ENCODE measurements around the gene CDK6. TPM values are rescaled to one million over a fixed set of nuclear protein-coding genes. Genes with fewer than 3 reads are reported as not detected.

The CDK6 gene
- total and polyA plus RNA-seq, 2 experiments from 2014 or later: 17.8 to 61.5 TPM

DNA sequence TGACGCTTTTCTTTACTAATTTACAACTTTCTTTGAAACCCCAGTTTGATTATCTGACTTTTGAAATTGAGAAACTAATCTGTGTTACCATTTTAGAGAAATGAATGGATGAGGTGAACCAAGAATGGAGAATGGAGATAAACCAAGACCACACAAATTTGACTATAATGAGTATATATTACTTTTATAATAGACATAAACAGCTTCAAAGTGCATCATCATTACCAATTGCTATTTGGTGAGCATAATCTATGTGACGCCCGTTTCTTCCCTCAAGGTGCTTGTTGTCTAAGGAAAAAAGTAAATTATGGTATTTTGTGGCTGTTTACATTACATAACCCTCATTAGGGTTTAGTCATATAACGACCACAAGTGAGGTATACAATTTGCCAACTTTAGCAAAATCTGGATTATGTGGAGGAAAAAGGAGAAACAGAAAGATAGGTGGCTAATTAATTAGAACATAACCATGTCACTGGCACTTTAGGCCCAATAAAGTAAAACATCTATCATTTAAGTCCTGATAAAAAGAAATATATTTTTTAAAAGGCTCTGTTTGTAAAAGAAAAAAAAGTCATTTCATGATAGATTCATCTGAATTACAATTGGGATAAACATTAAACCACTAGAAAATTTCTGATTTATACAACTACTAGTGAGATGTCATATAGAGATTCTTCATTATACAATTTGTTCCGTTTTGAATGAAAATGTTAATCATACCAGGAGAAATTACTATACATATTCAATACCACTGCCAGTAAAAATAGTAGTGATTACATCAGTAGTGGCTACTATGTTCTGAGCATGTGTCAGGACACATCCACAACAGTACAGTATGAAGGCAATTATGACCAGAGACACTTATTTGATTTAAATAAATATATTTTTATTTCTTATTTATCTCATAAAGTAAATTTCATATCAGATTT is 128.0 kb downstream of the CDK6 start:
- Histone ChIP-seq H3K27ac (no peak overlapping the region), H2AFZ (no peak overlapping the region), H3K9me3 (ENCODE audit: low read depth) (no peaks in the 10 kb centered on the region), H3K4me3 (no peak overlapping the region), H3K9ac (no peak overlapping the region), H4K20me1 (ENCODE audit: insufficient read depth) (no peaks in the 10 kb centered on the region), H3K9me2 (ENCODE audit: insufficient read depth) (no peaks in the 10 kb centered on the region), H3K4me1 (ENCODE audit: insufficient read depth) (peaks cover 4% of the 10 kb centered on the region; the same call in 1 of the 2 replicates), H3F3A (ENCODE audit: insufficient read depth) (no peaks in the 10 kb centered on the region), H3K27me3 (replicated peaks; ENCODE audit: insufficient read depth) (no peaks in the 10 kb centered on the region), H3K4me2 (ENCODE audit: unreplicated experiment) (no peak overlapping the region), H3K36me3 (ENCODE audit: low read depth) (peaks cover 16% of the 10 kb centered on the region; the same call in 1 of the 2 replicates), H3K79me2 (ENCODE audit: insufficient read depth) (peaks cover 97% of the 10 kb centered on the region)
- DNase-seq: no peak
- WGBS, 2 experiments (ENCODE audit: low coverage in 1 of 2, low lambda C conversion rate in 2 of 2, missing lambda C conversion rate in 2 of 2): 88 to 91% methylated on average over 5 of the region's 5 CpGs
- TF ChIP-seq EZH2 (IDR thresholded peaks at IDR 0.05; ENCODE audit: insufficient read depth, poor library complexity, severe bottlenecking): no peak
- no peak for TF ChIP-seq EZH2phosphoT487 (IDR thresholded peaks at IDR 0.05; ENCODE audit: insufficient read depth, low read depth)
- in situ Hi-C loops (cut with MboI): no loop called here

- TF ChIP-seq EZH2 (IDR thresholded peaks at IDR 0.05; ENCODE audit: insufficient read depth, poor library complexity, severe bottlenecking) (no peak), EZH2phosphoT487 (IDR thresholded peaks at IDR 0.05; ENCODE audit: insufficient read depth, low read depth) (no peak)
- no peak overlapping the region for H3K27ac ChIP-seq
- H3K4me3 ChIP-seq: no peak overlapping the region
- H3K27me3 ChIP-seq (replicated peaks; ENCODE audit: insufficient read depth): no peaks in the 10 kb centered on the region
- H3K9me2 ChIP-seq (ENCODE audit: insufficient read depth): no peaks in the 10 kb centered on the region
- peaks cover 97% of the 10 kb centered on the region for H3K79me2 ChIP-seq (ENCODE audit: insufficient read depth)
- H3K9me3 ChIP-seq (ENCODE audit: low read depth): no peaks in the 10 kb centered on the region
- DNase-seq: no peak
- 98% methylated on average over 3 of the region's 3 CpGs for WGBS, 2 experiments (ENCODE audit: low coverage in 1 of 2, low lambda C conversion rate in 2 of 2, missing lambda C conversion rate in 2 of 2)
- no peaks in the 10 kb centered on the region for H4K20me1 ChIP-seq (ENCODE audit: insufficient read depth)
- in situ Hi-C loops (cut with MboI): no loop called here
- H3F3A ChIP-seq (ENCODE audit: insufficient read depth): no peaks in the 10 kb centered on the region
- no peak overlapping the region for H3K9ac ChIP-seq
- H3K4me1 ChIP-seq (ENCODE audit: insufficient read depth): peaks cover 4% of the 10 kb centered on the region; the same call in 1 of the 2 replicates
- H3K4me2 ChIP-seq (ENCODE audit: unreplicated experiment): no peak overlapping the region
- H3K36me3 ChIP-seq (ENCODE audit: low read depth): peaks cover 16% of the 10 kb centered on the region; the same call in 1 of the 2 replicates
- H2AFZ ChIP-seq: no peak overlapping the region
Observed at GRCh38 chr7:92707435-92707834, 128.9 kb downstream of the CDK6 start.

GRCh38 chr7:92706563-92706962 is 129.8 kb downstream of the CDK6 start:
- H3K79me2 ChIP-seq (ENCODE audit: insufficient read depth): peaks cover 94% of the 10 kb centered on the region
- in situ Hi-C loops (cut with MboI): no loop called here
- H3K27ac ChIP-seq: no peak overlapping the region

DNA sequence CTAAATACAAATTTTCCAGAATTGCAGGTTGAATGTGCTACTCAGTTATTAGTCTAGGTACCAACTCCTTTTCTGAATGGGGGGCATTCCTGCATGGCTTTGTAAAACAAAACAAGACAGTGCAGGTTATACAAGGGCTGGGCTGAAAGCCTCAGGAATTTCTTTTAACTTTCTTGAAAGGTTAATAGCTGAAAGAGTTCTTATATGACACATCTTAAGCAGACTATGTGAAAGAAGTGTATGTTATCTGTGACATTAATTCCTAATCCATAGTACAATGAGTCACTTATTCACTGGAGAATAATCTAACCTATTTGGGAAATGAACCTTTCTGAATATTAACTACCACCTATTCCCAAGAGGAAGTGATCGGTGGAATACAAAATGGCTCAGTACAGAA is 130.5 kb downstream of the CDK6 start:
- H4K20me1 ChIP-seq (ENCODE audit: insufficient read depth): no peaks in the 10 kb centered on the region

More at GRCh38 chr7:92706563-92706962, 129.8 kb downstream of the CDK6 start:
- Histone ChIP-seq H3F3A (ENCODE audit: insufficient read depth) (no peaks in the 10 kb centered on the region), H3K4me2 (ENCODE audit: unreplicated experiment) (no peak overlapping the region), H3K9me2 (ENCODE audit: insufficient read depth) (no peaks in the 10 kb centered on the region), H3K27me3 (replicated peaks; ENCODE audit: insufficient read depth) (no peaks in the 10 kb centered on the region), H3K9me3 (ENCODE audit: low read depth) (no peaks in the 10 kb centered on the region), H3K36me3 (ENCODE audit: low read depth) (peaks cover 16% of the 10 kb centered on the region; the same call in 1 of the 2 replicates), H4K20me1 (ENCODE audit: insufficient read depth) (no peaks in the 10 kb centered on the region), H3K9ac (no peak overlapping the region), H2AFZ (no peak overlapping the region), H3K4me3 (no peak overlapping the region), H3K4me1 (ENCODE audit: insufficient read depth) (peaks cover 4% of the 10 kb centered on the region; the same call in 1 of the 2 replicates)
- 84 to 87% methylated on average over 2 of the region's 2 CpGs for whole genome bisulfite sequencing, 2 experiments (ENCODE audit: low coverage in 1 of 2, low lambda C conversion rate in 2 of 2, missing lambda C conversion rate in 2 of 2)
- no peak for DNase-seq
- TF ChIP-seq EZH2 (IDR thresholded peaks at IDR 0.05; ENCODE audit: insufficient read depth, poor library complexity, severe bottlenecking): no peak

More for the DNA sequence above, 130.5 kb downstream of the CDK6 start:
- TF ChIP-seq EZH2phosphoT487 (IDR thresholded peaks at IDR 0.05; ENCODE audit: insufficient read depth, low read depth) (no peak), EZH2 (IDR thresholded peaks at IDR 0.05; ENCODE audit: insufficient read depth, poor library complexity, severe bottlenecking) (no peak)
- no peaks in the 10 kb centered on the region for H3F3A ChIP-seq (ENCODE audit: insufficient read depth)
- peaks cover 94% of the 10 kb centered on the region for H3K79me2 ChIP-seq (ENCODE audit: insufficient read depth)
- no peaks in the 10 kb centered on the region for H3K9me3 ChIP-seq (ENCODE audit: low read depth)
- H3K4me3 ChIP-seq: no peak overlapping the region
- no peak for DNase-seq
- no peak overlapping the region for H2AFZ ChIP-seq
- H3K4me2 ChIP-seq (ENCODE audit: unreplicated experiment): no peak overlapping the region
- no peak overlapping the region for H3K27ac ChIP-seq
- in situ Hi-C loops (cut with MboI): no loop called here
- H3K4me1 ChIP-seq (ENCODE audit: insufficient read depth): peaks cover 4% of the 10 kb centered on the region; the same call in 1 of the 2 replicates
- H3K9ac ChIP-seq: no peak overlapping the region
- 91 to 97% methylated on average over 1 of the region's 1 CpG for WGBS, 2 experiments (ENCODE audit: low coverage in 1 of 2, low lambda C conversion rate in 2 of 2, missing lambda C conversion rate in 2 of 2)
- H3K36me3 ChIP-seq (ENCODE audit: low read depth): peaks cover 16% of the 10 kb centered on the region; the same call in 1 of the 2 replicates
- H3K27me3 ChIP-seq (replicated peaks; ENCODE audit: insufficient read depth): no peaks in the 10 kb centered on the region
- no peaks in the 10 kb centered on the region for H3K9me2 ChIP-seq (ENCODE audit: insufficient read depth)

Measured in GM23248 (cell line).